ENCODE data around the gene GNAZ. TPM values are rescaled to one million over a fixed set of nuclear protein-coding genes. Genes with fewer than 3 reads are reported as not detected.

The GNAZ gene
- total and polyA plus RNA-seq, 4 donors: 0.21 to 2.2 (median 0.38) TPM

- Histone ChIP-seq H3K27me3 (ENCODE audit: control insufficient read depth in 4 of 4, insufficient read depth in 4 of 4, low read length in 3 of 4) (no peaks in the 10 kb centered on the region), H3K4me1 (ENCODE audit: control insufficient read depth in 4 of 4, insufficient read depth in 4 of 4, low read length in 3 of 4) (peaks cover 0 to 4% (median 0%) of the 10 kb centered on the region in 4 donors), H3K9me3 (ENCODE audit: control insufficient read depth in 4 of 4, low read length in 3 of 4) (no peaks in the 10 kb centered on the region), H3K36me3 (ENCODE audit: control insufficient read depth in 4 of 4, insufficient read depth in 3 of 4, low read depth in 1 of 4, low read length in 3 of 4) (no peaks in the 10 kb centered on the region), H3K27ac (ENCODE audit: low read depth in 1 of 2, low read length in 2 of 2) (no peak overlapping the region), H3K9ac (ENCODE audit: low read depth in 1 of 2, low read length in 2 of 2) (no peak overlapping the region), H3K4me3 (ENCODE audit: low read depth in 1 of 3, low read length in 3 of 3) (no peak overlapping the region)
- WGBS: 93% methylated on average over 2 of the region's 2 CpGs
- DNase-seq (ENCODE audit: low spot score): no peak
- no peak for TF ChIP-seq NR2F2 (IDR thresholded peaks at IDR 0.05)
- TF ChIP-seq EGR1 (IDR thresholded peaks at IDR 0.05; ENCODE audit: low read depth in 2 of 2): no peak
- TF ChIP-seq YY1 (IDR thresholded peaks at IDR 0.05): no peak
- no peak for TF ChIP-seq FOXA2 (IDR thresholded peaks at IDR 0.05)
Measured at GRCh38 chr22:23114721-23115020, 44.4 kb downstream of the GNAZ start.

GRCh38 chr22:23115369-23115768 is 45.0 kb downstream of the GNAZ start:
- Histone ChIP-seq H3K9me3 (ENCODE audit: control insufficient read depth in 4 of 4, low read length in 3 of 4) (no peaks in the 10 kb centered on the region), H3K36me3 (ENCODE audit: control insufficient read depth in 4 of 4, insufficient read depth in 3 of 4, low read depth in 1 of 4, low read length in 3 of 4) (no peaks in the 10 kb centered on the region), H3K9ac (ENCODE audit: low read depth in 1 of 2, low read length in 2 of 2) (no peak overlapping the region), H3K27me3 (ENCODE audit: control insufficient read depth in 4 of 4, insufficient read depth in 4 of 4, low read length in 3 of 4) (no peaks in the 10 kb centered on the region), H3K4me3 (ENCODE audit: low read depth in 1 of 3, low read length in 3 of 3) (no peak overlapping the region), H3K4me1 (ENCODE audit: control insufficient read depth in 4 of 4, insufficient read depth in 4 of 4, low read length in 3 of 4) (peaks cover 0 to 4% (median 0%) of the 10 kb centered on the region in 4 donors), H3K27ac (ENCODE audit: low read depth in 1 of 2, low read length in 2 of 2) (no peak overlapping the region)
- WGBS: 91% methylated on average over 7 of the region's 7 CpGs
- no peak for TF ChIP-seq RXRA (IDR thresholded peaks at IDR 0.05)
- TF ChIP-seq ZBTB33 (IDR thresholded peaks at IDR 0.05): no peak
- no peak for TF ChIP-seq FOXA2 (IDR thresholded peaks at IDR 0.05)
- no peak for TF ChIP-seq EGR1 (IDR thresholded peaks at IDR 0.05; ENCODE audit: low read depth in 2 of 2)
- no peak for TF ChIP-seq TAF1 (conservative IDR thresholded peaks at IDR 0.05)
- no peak for TF ChIP-seq YY1 (IDR thresholded peaks at IDR 0.05)
- TF ChIP-seq FOXA1 (IDR thresholded peaks at IDR 0.05): no peak
- TF ChIP-seq NR2F2 (IDR thresholded peaks at IDR 0.05): no peak
- no peak for TF ChIP-seq CTCF (IDR thresholded peaks at IDR 0.05; ENCODE audit: low read depth, low read length, missing input control)
- TF ChIP-seq HNF4G (IDR thresholded peaks at IDR 0.05): no peak
- no peak for TF ChIP-seq GABPA (IDR thresholded peaks at IDR 0.05 in 1 of 2, conservative IDR thresholded peaks at IDR 0.05 in 1 of 2)
- TF ChIP-seq SP1 (IDR thresholded peaks at IDR 0.05): no peak
- TF ChIP-seq REST (IDR thresholded peaks at IDR 0.05): no peak
- no peak for TF ChIP-seq RAD21 (IDR thresholded peaks at IDR 0.05)
- TF ChIP-seq HNF4A (conservative IDR thresholded peaks at IDR 0.05): no peak
- TF ChIP-seq ATF3 (IDR thresholded peaks at IDR 0.05): no peak
- no peak for TF ChIP-seq MAX (IDR thresholded peaks at IDR 0.05)
- no peak for DNase-seq (ENCODE audit: low spot score)
